CD4-positive, alpha-beta T cell treated with Interleukin-6 for 4 hours (primary cell): ENCODE data around the gene CAPZA3.
"Not testable (repeated sequence)": the region's sequence is repeated elsewhere in the genome, so short reads cannot be mapped to it uniquely, and the experiment has no call there.

Source experiments
- DNase-seq: peaks from one replicate; pipeline ENCODE4 v3.0.0-alpha.2; 2020; ENCODE audit warnings: mixed read lengths

Gene CAPZA3

DNA sequence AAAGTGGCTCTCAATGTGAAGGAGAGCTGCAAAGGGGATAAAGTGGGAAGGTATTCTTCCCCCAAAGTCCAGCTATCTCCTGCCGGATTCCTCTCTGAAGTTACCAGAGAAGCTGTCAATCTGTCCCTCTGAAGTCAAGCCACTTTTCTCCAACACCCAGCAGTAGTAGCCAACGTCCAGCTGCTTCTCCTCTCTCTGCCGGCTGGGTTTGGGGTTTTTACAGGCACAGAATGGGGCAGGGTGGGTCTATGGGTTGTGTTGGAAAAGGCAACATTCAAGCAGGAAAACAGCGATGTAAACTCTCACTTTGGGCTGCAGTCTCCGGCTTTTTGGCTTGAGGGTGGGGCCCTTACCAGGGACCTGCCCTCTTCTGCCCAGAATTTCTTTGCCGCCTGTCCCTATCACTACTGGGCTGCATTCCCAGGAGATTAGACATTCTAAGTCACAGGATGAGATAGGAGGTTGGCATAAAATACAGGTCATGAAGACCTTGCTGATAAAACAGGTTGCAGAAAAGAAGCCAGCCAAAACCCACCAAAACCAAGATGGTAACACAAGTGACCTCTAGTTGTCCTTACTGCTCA, 16.3 kb downstream of the CAPZA3 start:
- no peak for DNase-seq

DNA sequence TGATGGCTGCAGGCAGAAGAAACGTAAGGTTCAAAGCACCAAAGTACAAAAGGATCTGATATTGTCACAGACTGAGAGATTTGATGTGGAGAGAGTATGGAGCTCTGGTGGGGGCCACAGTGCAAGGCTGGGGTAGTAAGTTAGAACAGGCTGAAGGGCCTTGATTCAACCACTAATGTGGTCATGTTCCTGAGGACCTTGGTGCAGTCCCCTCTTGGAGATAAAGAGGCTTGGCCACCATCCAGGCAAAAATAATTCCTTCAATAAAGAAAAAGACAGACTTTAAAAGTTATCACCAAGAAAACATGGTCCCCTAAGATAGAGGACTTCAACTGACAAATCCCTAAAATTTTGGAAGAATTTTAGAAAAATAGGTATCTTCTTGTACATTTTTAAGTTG, 17.4 kb downstream of the CAPZA3 start:
- no peak for DNase-seq

DNA sequence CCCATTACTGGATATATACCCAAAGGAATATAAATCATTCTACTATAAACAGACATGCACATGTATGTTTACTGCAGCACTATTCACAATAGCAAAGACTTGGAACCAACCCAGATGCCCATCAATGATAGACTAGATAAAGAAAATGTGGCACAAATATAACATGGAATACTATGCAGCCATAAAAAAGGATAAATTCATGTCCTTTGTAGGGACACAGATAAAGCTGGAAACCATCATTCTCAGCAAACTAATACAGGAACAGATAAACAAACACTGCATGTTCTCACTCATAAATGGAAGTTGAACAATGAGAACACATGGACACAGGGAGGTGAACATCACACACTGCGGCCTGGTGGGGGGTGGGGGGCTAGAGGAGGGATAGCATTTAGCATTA, 28.6 kb downstream of the CAPZA3 start:
- not testable (repeated sequence) for DNase-seq

DNA sequence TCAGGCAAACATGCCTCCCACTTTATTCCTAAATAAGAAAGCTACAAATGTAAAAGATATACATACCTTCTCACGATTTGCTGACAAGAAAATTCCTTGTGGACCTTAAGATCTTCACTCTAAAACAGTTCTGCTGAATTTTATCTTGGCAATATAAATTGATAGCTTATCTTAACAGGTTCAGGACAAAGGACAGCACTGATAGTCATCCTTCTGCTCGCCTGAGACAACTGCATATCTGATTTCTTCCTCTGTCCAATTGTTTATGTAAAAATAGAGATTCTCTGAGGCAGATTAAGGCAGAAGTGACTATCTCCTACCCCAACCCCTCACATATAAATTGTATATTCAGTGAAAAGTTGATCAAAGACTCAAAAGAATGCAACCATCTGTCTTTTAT, 44.9 kb downstream of the CAPZA3 start:
- DNase-seq = no peak

DNA sequence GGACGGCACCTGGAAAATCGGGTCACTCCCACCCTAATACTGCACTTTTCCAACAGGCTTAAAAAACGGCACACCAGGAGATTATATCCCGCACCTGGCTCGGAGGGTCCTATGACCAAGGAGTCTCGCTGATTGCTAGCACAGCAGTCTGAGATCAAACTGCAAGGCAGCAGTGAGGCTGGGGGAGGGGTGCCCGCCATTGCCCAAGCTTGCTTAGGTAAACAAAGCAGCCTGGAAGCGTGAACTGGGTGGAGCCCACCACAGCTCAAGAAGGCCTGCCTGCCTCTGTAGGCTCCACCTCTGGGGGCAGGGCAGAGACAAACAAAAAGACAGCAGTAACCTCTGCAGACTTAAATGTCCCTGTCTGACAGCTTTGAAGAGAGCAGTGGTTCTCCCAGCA, 47.5 kb downstream of the CAPZA3 start:
- not testable (repeated sequence) for DNase-seq
